Gastroesophageal sphincter (tissue), 3 donors: Measurements from ENCODE around the gene P4HB.

ENCODE experiments used
- CTCF ChIP-seq, 4 experiments: fragments of 200-600 bp in 2 of 4; fragments of 450-650 bp in 2 of 4; sonication (generic) in 1 of 4; IDR thresholded peaks; one replicate each; pipeline ENCODE4 v1.5.1; 2017 to 2019; ENCODE audit warnings: antibody characterized with exemption in 4 of 4, mild to moderate bottlenecking in 2 of 4, moderate library complexity in 2 of 4
- EP300 ChIP-seq: sonication (generic); formaldehyde crosslinking; IDR thresholded peaks from one replicate; pipeline ENCODE4 v1.6.1; 2017; ENCODE audit warnings: antibody characterized with exemption, mild to moderate bottlenecking
- POLR2A ChIP-seq, 2 donors: fragments of 450-650 bp; IDR thresholded peaks; one replicate each; pipeline ENCODE4 v1.6.1; 2017; ENCODE audit warnings: antibody characterized with exemption in 2 of 2, mild to moderate bottlenecking in 2 of 2, moderate library complexity in 1 of 2
- POLR2AphosphoS5 ChIP-seq: sonication (generic); formaldehyde crosslinking; IDR thresholded peaks from one replicate; pipeline ENCODE4 v1.6.1; 2017; ENCODE audit warnings: antibody characterized with exemption

GRCh38 chr17:81807839-81808238 lies 52.5 kb downstream of the P4HB start:
- TF ChIP-seq CTCF (IDR thresholded peaks at IDR 0.05), result no peak
- TF ChIP-seq POLR2A (IDR thresholded peaks at IDR 0.05), result no peak
- no peak for TF ChIP-seq POLR2AphosphoS5
- TF ChIP-seq EP300, result no peak
